ENCODE data around the gene C1QTNF8.

Gene C1QTNF8

DNA sequence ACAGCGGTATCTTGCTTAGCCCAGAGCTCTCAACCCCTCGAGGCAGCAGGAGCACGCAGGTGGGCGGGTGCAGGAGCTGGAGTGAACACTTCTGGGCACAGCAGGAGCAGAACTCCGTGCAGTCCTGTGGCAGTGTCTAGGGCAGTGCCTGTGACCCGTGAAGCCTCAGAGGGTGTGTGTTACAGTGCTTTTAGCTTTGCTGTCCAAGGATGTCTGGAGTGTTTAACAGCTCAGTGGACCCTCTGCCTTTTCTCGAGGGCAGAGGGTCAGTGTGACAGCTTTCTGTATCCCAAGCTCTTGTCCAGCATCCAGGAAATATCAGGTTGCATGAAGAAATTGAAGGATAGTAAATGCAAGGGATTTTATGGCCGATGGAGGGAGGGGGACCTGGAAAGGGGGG, 39.8 kb downstream of the C1QTNF8 start:
- DNase-seq: no peak

DNA sequence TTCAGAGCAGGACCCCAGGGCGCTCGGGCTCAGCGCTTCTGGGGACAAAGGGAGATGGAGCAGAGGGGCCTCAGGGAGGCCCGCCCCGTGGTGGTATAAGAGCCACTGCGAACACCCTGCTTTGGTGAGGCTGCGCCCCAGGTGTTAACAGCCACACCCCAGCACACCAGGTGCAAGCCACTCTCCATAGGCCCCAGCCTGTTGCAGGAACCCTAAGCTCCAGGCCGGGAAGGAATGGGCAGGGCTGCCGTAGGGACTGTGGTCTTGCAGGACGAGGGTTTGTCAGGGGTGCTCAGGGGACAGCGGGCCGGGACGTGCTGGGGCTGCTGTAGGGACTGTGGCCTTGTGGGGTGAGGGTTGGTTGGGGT, 40.5 kb downstream of the C1QTNF8 start:
- DNase-seq: no peak

DNA sequence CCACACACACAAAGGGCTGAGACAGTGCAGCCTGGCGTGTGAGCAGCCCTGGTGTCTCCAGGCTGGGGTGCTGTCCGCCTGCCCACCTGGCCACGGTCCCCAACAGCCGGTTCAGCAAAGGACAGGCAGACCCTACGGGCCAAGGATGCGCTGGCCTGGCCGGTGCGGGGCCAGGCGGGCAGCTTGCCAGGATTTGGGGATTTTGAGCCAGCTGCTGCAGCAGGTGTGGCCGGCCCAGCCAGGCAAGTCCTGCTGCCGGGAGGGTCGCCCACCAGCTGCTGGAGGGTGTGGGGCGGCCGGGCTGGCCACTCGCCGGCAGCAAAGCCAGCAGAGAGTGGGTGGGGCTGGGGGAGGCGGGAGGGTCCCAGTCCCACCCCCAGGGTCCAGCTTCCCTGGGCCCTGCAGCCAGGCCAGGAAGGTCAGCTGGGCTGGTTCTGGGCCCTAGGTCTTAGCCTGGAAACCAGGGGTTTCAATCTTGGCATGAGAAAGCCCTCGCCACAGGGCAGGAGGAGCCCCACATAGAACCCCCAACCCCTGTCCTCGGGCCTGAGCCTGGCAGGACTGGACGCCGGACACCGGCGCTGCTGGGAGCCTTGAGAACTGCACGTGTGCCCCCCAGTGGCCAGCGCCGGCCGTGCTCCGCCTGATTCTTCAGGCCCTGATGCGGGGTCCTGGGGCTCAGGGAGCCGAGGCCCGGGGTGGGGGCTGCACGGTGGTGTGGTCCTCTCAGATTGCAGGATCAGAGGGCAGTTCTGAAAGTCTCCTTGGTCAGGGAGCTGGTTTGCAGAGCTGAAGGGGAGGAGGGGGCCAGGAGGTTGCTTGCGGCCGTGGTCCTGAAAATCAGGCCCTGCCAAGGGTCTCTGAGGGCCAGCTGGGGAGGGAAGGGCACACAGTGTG, 41.1 kb downstream of the C1QTNF8 start:
- no peak for DNase-seq

DNA sequence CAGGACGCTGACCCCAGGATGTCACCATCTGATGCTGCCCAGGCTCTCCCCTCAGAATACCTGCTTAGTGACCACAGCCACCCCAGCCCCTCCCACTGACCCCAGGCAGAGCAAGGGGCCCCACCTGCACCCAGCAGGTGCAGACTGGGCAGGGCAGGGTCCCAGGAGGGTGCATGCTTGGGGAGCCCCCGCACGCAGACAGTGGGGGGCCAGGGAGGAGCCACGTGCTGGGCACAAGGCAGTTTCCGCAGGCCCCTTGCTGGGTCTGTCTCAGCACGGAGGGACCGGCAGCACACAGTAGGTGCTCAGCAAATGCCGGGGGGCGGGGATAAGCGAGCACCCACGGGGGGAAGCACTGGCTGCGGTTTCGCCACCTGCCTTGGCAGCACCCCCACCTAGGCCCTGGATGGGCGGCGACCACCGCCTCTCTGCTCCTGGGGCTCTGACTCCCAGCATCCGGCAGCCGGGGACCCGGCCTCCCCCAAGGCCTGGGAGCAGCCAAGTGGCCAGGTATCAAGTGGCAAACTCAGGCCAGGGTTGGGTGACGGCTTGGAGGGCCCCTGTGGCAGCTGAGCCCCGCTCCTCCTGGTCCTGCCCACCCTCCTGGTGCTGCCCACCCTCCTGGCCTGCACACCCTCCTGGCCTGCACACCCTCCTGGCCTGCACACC, 42.2 kb downstream of the C1QTNF8 start:
- no peak for DNase-seq

DNA sequence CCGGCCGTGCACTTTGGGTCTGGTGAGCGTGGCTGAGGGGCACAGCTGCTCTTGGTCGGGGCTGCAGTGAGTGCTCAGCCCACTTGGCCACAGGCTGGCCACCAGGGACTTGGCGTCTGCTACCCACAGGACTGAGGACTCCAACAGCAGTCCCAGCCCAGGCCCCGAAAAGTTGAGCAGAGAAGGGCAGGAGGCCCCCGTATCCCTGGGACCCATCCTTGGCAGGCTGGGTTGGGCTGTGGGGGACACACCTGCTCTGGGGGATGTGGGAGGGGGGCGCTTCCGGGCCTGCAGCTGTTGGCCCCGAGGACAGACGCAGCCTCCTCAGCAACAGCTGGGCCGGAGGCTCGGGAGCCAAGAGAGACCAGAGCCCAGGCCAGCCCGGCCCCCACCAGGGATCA, 42.9 kb downstream of the C1QTNF8 start:
- no peak for DNase-seq

DNA sequence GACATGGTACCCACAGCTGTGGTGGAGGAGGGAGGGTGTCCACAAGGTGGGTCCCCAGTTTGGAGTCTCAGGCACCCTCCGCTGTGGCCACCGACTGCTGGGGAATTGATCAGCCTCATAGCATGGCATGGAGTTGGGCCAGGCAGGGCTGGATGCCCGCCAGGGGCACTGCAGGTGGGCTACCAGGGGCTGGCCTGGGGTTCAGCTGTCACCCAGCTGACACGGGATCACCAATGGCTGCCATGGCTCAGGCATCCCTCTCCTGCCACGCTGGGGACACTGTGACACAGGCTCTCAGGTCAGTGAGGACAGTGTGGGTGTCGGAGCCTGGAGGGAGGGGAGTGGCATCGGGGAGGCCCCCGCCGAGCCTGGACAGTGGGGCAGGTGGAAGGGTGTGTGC, 43.3 kb downstream of the C1QTNF8 start:
- DNase-seq: no peak

DNA sequence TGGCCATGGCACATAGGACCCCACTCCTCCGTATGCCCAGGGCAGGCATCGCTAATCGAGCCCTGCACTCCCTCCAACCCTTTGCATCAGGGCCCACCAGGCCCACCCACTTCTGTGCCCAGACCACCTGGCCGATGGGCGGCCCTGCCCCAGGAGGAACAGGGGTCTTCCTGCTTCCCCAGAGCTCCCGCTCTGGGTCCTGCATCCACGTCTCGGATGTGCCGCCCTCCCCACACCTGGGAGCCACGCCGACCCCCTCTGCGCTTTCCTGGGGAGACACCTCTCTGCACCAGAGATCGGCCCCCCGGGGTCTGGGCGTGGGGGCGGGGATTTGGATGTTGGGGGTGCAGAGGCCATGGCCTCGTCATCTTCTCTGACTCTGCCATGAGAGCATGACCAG, 44.6 kb downstream of the C1QTNF8 start:
- no peak for DNase-seq

DNA sequence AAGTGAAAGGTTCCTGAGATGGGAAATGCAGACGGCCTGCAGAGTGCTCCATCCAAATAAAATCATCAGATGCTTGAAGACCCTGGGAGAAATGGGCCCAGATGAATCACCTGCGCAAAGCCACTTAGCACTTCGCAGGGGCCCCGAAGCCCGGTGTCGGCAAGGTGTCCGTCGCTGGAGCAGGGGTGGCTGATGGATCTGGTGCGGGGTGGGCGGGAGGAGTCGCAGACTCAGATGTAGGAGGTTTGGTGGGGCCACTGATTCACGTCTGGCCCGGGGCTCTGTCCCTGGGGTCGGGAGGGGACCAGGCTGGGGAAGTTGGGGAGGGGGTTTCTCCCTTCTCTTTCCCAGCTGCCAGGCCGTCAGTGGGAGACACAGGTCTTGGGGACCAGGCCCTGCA, 45.1 kb downstream of the C1QTNF8 start:
- DNase-seq: no peak

DNA sequence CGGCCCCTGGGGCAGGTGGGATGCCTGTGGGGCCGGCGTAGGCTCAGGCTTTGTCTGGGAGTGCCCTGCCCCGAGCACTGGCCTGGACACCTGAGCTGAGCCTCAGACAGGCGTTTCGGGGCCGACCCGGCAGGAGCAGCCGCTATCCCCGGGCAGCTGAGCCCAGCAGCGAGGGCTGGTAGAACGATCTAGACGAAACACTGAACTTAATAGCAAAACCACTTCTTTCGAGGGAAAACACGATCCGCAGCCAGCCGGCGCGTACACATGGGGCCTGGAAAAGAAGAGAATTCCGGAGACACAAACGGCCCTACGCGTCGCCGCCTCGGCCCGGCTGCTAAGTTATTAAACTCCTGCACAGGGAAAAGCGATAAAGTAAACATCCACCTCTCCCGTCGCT, 45.5 kb downstream of the C1QTNF8 start:
- no peak for DNase-seq

DNA sequence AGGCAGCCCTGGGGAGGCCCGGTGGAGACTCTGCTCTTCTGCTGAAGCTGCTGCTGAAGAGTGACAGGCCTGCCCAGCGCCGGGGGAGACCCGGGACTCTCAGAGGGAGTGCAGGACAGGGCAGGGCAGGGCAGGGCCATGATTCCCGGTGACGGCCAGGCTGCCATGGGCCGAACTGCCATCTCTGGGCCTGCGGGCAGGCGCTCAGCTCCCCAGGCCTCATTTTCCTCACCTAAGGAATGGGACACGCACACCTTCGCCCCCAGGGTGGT, 46.1 kb downstream of the C1QTNF8 start:
- DNase-seq: no peak

DNA sequence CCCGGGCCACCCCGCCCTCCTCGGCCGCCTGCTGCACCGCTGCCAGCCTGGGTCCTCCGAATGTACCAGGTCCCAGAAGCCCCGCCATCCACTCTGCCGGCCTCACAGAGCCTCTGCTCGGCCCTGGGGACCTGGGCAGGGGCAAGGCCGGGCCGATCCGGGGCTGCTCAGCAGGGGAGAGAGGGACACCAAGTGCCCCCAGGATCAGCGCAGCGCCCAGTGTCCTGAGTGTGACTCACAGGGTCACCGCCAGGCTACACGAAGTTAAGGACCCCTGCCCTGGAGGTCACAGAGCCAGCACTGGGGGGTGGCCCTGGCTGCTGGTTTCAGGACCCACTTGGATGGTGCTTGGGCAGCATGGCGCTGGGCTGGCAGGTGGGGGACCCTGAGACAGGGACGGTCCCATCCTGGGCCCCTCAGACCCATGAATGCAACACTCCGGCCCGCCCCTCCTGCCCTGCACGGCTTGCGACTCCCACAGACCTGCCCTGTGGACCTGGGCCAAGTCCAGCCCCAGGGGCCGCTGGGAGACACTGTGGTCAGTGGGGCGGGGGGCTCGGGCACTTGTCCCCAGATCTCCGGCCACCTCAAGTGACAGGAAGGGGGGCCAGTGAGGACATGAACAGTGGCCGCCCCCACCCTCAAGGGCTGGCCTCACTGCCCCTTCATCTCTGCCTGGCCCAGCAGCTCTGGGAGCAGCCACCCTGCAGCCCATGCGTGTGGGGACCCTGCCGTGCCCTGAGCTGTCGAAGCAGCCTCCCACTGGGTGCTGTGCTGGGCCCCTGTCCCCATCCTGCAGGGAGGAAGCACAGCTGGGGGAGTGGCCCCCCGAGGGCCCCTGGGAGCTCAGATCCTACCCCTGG, 46.7 kb downstream of the C1QTNF8 start:
- no peak for DNase-seq

DNA sequence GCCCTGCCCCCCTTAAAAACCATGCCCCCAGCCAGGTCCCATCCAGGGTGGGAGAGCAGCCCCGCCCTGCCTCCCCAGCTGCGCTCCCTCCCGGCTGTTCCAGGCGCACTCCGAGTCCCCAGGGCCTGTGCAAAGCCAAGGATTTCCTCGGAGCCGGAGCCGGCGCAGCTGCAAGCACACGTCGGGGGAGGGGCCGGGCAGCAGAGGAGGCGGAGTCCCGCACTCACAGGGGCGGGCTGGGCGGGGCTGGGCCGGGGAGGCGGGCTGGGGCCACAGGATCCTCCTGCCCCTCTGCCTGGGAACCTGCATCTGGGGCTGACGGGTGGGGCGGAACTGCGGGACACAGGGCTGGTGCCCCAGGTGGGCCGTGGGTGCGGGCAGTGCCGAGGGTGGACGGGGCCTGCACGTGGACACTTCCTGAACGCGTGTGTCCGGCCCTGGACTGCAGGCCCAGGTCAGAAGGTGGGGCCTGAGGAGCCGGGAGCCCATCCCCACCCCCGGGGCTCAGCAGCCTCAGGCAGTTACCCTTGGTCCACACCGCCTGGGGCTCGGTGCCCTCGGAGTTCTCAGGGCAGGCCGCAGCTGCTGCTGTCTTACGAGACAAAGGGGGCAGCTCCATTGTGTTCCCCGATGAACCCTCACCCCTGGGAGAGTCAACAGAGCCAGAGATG, 47.5 kb downstream of the C1QTNF8 start:
- no peak for DNase-seq

DNA sequence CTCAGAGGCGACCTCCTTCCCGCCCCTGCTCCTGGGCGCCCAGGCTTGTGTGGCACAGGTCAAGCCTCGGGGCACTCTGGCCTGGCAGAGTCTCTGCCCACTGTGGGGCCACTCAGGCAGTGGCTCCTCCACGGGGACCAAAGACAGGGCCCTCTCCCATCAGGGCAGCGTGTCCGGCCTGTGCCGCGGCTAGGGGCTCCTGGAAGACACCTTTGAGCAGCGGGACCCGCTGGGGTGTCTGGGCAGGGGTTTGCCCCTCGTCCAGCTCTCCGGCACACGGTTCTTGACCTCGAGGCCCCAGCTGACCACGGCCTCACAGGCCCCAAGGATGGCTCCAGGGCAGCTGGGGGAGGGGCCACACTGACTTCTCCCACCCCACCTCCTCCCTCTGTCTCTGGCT, 48.2 kb downstream of the C1QTNF8 start:
- DNase-seq: no peak

DNA sequence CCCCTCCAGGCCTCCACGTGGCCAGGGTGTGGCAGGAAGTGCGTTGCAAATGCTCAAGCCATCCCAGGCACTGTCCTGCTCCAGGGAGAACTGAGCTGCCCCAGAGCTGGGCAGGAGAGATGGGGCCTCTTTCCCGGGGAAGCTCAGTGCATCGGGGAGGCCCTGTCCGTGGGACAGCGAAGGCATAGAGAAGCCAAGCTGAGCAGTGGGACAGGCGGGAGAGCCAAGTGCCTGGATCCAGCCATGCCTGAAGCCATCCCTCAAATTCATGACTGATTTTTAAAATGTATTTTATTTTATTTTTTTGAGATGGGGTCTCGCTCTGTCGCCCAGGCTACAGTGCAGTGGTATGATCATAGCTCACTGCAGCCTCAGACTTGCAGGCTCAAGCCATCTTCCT, 48.9 kb downstream of the C1QTNF8 start:
- DNase-seq: no peak

DNA sequence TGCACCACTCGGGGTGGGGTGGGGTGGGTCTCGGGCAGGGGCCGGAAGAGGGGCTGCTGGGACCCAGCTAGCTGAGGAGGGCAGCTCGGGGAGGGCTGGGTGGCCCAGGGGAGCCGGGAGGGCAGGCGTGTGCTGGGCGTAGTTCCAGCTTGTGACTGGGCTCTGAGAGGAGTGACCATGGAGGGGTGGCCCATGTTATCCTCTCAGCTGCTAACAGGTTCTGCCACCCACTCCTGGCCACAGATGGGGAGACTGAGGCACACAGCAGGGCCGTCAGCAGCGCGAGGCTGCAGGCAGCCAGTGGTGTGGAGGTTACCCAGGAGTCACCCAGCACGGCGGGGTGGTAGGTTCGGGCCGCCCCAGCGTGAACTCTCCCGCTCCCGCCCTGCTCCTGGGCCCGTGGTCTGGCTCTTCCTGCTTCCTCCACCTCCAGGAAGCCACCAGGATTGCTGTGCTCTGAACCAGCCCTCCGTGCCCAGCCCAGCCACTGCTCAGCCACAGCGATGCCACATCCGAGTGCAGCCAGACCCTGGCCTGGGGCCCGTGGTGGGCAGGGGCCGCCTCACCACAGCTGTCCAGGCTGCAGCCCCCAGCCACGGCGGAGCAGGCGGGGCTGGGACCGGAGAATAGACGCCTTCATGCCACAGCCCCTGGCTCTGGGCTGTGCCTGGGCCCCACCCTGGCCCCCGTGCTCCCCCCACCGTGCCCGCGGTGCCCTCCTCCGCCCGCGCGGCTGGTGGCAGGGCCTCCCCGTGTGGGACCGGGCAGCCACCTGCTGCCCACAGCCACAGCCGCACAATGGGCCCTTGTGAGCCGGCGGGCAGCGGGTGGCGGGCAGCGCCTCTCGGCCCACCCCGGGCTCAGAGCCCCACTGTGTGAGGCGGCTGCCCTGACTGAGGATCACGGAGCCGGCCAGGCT, 49.8 kb downstream of the C1QTNF8 start:
- DNase-seq: no peak

DNA sequence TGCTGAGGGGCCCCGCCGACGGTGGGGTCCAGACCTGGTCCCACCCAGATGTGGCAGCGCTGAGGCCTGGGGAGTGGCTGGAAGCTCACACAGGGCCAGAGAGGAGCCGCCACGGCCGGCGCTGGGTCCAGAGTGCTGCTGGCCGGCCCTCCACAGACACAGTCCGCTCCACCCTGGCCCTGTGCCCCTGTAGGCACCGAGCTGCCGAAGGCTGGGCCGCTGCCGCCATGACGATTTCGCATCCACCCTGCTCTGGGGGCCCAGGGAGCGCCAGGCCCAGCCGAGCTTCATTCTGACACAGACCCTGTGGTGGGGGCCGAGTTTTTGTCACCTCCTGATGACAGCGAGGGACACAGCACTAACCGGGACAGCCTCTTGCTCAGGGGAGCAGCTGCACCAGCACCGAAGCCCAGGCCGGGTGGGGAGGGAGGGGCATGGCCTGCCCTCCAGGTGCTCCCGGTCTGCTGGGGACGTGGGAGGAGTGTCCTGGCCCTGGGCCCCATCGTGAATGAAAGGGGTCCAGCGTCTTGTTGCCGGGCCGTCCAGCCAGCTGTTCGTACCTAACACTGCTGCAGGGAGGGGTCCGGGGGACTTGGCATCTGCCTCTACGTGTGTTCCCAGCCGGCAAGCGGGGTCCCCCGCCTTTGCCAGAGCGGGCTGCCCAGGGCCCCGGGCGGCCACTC, 50.6 kb downstream of the C1QTNF8 start:
- no peak for DNase-seq

DNA sequence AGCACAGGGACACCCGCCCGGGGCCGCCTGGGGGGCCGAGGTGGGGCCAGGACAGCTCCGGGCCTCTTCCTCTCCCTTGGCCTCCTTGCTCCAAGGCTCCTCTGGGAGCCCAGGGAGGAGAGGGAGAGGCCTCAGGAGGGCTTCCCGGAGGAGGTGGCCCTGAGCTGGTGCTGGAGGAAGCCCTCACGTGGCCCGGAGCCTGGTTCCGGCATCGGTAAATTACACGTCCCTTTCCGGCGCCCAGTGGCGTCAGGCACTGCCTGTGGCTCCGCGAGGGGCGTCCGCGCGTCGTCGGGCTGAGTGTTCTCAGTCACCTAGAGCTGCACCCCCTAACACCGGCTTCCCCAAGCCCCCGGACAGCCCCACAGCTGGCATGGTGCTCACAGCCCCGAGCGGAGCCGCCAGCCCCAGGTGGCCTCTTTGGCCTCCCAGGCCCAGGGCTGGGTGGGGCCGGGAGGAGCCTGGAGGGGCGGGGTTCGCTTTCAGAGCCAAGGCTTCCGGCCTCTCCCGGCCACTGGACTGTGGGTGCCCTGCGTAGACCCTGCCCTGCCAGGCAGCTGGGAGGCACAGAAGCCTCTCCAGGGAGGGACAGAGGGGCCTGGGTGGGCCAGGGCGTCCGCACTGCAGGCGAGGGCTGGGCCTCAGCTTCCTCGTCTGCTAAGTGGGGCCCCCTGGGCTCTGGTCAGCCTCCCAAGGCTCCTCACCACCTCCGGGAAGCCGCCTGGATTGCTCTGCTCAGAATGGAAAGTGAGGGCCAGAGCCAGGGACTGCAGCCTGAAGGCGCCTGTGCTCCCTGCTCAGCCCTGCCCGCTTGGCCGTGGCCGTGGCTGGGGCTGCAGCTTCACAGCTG, 51.4 kb downstream of the C1QTNF8 start:
- DNase-seq: no peak

DNA sequence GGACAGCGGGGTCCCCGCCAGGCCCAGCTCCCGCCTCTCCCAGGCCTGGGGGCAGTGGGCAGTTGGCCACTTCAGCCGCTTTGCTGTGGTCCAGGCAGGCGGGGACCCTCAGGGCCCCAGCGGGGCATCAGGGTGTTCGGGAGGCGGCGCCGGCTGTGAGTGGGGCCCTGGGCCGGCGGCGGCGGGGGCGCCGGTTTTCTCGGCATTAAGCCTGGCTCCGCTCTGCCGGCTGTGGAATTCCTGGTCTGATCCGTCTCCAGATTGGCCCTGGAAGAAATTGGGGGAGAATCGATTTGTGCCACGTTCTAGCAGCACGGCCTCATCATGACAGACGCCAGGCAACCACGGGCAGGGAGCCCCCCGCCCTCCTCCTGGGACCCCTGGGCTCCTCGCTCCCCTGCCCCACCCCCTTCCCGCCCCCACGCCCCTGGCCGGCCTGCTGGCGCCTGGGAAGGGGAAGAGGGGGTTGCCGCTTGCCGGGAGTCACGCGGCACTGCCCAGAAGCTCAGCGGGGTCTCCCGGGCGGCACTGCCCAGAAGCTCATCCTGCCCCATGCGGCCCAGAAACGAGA, 52.1 kb downstream of the C1QTNF8 start:
- no peak for DNase-seq

DNA sequence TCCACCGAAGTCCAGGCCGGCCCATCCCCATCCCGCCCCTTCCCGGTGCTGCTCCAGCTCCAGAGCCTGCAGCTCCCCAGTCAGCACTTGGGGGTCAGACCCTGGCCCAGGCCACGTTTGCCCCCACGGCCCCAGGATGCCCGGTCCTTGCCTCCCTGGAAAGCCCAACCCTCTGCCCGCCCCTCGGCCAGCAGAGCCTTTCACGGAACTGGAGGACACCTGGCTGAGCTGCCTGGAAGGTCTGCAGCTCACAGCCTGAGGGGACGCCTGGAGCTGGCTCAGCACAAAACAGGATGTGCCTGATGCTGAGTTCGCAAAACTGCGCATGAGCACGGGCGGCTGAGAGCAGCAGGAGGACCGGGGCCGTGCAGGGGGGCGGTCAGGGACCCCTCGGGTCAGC, 53.2 kb downstream of the C1QTNF8 start:
- no peak for DNase-seq

DNA sequence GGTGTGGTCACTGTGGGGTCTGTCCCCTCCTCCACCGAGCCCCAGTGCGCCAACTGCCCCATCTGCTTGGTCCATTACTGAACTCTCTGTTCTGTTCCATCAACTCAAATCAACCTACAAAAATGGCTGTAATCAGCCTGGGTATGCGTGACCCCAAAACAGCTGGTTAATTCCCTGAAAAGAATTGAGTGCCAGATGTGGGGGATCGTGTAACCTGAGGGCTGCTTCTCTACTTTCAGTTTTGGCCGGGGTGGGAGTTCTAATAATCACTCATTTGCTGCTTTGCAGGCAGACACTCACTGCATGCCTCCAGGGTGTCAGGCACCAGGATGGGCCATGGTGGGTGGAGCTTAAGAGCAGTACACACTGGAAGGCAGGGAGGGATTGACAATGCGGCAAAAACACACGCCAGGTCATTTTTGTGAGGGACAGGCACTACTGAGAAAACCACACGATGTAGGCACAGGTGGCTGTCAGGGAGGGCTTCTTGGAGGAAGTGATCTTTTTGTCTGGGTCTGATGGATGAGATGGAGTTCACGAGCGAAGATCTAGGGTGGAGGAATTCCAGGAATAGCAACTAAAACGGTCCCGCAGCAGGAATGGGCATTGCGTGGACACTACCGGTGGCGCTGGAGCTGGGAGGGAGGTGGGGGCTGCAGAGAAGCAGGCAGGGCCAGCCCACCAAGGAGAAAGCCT, 53.8 kb downstream of the C1QTNF8 start:
- DNase-seq: no peak
